GM21447 (cell line): ENCODE measurements around the gene HIC1.

Source experiments
- ATAC-seq: cut with Tn5 transposase; IDR thresholded peaks from one replicate; pipeline ENCODE4 v1.9.1; 2021; ENCODE audit not compliant: unreplicated experiment

The HIC1 gene

DNA sequence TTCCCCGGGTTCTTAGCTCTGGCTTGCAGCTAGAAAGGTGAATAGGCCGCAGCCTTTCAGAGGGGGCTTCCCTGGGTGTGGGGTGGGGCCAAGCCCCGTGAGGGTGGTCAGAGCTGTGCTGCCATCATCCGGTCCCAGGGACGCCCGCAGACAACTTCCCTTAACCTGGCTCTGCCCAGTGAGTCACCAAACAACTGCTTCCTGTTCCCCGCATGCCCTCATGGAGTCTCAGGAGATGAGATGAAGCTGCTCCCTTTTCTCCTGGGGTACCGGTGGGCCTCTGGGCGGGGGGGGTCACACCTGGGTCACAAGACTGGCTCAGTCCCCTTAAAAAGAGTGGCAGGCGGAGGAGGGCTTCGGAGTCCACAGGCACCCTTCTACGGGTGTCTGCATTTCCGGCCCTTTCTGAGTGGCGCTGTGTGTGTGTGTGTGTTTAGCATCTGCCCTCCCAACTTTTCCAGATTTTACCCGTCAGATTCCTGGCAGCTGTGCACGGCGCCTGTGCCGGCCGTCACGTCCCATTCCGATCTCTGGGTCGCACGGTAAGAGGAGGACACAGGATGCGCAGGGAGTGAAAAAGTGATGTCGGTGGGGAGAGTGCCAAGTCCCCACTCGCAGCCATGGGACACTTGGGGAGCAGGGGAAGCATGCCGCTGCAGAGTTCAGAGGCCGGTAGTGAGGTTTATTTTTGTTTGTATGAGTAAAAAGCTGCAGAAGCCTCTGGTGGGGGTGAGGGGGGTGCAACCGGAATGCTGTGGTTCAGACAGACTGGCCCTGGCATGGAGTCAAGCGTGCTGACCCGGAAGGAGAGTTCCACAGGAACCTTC, 16.8 kb downstream of the HIC1 start:
- ATAC-seq, result no peak

DNA sequence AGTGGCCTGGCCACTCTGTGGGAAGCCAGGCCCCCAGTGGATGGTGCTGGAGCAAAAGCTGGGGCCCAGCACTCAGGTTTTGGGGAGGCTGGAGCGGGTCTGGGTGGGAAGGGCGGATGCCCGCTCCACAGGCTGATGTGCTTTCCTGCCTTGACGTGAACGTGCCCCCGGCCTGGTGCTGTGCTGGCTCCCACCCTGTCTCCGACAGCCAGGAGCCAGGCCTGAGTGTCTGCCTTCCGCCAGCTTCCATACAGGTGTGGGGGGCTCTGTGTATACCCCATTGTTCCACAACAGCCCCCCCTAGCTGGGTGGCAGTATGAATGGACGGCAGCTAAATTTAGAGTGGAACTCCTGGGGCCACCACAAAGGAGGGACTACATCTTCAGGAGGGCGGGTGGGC, 20.0 kb downstream of the HIC1 start:
- ATAC-seq, result no peak

DNA sequence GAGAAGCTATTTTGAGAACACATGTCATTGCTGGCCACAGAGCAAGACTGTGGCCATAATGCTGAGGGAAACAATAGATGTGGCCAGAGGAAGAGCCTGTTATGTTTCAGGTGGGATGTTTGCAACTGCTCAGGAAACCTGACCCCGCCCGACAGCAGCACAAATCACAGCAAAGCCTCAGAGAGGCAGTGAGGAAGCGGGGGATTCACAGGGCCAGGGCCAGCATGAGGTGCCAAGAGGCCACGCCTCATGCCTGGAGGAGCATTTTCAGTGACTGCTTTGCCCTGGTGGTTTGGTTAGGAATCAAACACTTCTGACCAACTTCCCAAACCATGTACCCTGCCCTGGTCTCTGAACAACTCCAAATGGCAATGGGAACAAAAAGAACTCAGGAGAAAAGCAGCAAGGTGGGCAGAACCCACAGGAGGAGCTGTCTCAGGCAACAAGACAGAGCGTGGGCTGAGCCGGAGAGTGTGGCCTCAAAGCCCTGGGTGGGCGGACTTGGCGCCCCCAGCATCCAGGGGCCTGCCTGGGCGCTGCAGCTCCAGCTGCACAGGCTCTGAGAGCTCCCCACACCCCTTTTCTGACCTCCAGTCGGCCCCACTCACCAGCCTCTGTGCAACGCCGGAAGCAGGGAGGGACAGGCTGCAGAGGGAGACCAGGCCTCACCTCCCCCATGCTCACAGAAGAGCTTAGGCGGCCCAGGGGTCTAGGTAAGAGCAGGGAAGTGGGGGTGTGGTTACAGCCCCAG, 20.6 kb downstream of the HIC1 start:
- no peak for ATAC-seq

DNA sequence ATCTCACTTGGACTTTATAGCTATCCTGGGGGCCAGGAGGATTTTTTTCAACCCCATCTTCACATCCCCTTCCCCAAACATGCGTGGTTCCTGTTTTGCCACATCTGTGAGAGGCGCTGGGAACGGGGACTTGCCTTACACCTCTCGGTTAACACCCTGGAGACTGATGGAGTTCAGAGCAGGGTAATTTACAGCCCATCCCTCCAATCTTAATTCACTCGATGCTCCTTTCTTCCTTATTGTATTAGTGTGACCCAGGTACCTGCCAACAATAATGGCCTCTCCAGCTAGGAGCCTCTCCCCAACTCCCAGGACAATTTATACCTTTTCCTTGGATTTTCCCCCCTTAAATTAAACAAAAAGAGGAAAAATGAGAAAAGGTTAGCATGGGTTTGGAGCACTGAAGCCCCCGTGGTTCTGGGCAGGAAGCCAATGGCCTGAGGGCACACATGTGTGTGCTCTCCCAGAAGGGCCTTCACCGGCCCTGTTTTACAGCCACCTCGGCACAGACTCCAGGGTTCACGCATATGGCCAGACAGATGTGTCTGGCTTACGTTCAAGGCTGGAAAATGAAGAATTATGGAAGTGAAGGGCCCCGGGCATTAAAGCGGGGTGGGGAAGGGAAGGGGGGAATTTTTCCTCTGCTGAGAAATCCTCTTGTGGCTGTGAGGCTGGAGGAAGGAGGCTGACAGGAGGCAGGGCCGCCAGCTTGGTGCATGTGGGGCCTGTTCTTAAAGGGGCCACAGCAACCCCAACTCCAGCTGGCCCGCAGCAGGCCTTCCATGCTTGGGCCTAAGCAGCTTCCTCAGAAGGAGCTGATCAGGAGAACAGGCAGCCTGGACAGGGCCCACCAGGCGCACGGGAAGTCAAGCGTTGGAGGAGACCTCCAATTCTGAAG, 21.4 kb downstream of the HIC1 start:
- ATAC-seq, result no peak

DNA sequence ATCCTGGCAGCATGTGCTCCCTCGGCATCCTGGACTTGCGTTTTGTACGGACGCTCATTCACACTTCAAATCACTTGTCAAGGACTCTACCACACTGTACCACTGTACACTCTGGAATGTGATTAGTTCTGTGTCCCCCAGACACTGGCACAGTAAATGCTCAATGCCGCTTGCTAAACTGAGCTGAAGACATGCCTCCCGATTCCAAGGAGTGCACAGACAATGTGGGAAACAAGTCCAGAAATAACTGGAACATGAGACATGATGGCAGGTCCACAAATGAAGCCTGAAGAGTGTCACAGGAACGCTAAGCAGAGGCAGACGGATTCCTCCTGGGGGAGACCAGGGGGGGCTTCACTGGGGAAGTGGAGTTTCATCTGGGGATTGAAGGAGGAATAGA, 22.1 kb downstream of the HIC1 start:
- no peak for ATAC-seq

DNA sequence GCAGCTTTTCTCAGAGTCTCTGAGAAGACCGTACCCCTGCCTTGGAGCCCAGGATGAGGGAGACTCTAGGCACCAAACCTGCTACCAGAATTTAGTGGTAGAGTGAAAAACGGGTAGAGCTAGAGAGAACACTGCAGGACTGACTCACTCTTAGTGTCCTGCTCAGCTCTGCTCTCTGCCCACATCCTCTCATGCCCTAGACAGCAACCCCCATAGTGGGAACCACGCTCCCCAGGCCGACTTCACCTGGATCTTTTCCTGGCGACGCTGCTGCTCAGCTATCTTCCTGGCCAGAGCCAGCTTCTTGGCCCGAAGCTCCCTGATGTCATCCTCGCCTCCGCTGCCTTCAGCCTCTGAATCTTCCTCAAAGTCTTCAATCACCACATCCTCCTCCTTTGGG, 26.7 kb downstream of the HIC1 start:
- ATAC-seq, result no peak

DNA sequence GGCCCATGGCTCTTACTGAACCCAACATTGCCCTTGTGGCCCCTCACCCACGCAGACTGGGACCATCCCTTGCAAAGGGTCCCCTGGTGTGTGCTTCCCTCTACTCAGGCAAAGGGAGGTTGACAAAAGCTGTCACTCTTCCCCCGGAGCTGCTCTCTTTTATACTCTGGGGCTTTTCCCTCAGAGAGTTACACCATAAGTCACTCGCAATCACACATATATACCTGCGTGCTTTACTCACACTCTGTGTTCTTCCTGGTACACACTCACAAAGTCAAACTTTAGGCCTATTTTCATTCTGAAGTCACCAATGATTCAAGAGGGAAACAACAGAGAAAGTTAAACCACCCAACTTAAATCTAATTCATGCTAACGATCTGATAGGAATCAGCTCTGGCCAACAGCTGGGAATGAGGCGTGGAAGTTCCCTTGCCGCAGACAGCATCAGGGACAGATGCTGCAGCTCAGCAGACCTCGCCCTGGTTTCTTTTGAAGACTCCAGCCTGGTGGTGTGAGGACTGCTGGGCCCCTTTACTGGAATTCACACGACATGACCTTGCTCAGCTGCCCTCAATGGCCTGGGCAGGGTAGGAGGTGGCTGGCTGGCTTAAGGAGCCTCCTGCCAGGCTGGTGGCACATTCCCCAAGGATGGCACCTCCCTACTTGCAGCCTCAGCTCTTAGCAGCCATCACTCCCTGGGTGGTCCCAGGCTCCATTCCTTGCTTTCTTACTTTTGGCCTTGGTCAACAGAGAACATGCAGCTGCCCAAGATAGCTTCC, 27.3 kb downstream of the HIC1 start:
- no peak for ATAC-seq

DNA sequence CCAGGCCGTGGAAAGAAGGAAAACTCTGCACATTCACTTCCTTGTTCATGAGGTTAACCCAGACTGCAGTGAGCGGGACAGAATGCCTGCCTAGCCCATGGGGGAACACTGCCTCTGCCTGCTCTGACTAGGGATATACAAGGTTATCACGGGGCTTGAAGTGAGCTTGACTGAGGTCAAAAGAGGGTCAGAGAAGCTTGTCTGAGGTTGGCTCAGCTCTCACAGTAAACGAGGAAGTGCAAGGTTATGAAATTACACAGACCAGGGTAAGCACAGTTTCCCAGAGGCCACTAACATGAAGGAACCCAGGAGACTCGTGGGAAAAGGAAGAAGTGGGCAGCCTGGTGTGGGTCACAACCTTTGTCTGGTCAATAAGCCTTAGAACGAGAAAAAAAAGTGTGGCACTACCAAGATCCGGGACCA, 28.7 kb downstream of the HIC1 start:
- ATAC-seq, result no peak

DNA sequence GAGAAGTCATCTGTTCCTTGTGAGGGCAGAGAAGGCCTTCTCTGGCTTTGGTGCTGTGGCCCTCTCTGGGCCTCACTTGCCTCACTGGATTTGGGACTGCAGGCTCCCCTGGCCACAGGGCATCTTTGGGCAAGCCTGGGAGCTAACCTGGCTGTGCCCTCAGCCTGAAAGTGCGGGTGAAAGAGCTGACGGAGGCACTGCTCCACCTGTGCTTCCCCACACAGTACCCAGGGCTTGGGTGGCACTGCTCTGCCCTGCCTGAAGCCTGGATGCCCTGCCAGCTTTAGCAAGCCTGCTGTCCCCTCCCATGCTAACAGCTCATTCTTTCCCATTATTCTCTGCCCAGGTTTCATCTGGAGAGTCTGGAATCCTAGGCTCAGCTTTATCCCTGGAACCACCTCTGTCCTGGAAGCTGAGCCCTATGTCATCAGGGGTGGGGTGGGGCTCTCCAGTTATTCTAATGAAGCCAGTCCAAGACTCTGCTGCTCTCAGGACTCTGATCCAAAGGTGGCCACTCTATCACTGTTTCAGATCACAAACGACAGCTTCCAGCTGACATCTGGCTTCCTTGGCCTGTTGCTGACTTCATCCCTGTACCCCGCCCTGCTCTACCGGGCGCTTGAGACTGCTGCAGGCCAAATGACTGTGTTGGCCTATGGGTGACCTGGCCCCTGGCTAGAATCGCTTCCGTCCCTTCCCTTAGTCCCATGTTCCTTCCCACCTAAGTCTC, 29.3 kb downstream of the HIC1 start:
- no peak for ATAC-seq

DNA sequence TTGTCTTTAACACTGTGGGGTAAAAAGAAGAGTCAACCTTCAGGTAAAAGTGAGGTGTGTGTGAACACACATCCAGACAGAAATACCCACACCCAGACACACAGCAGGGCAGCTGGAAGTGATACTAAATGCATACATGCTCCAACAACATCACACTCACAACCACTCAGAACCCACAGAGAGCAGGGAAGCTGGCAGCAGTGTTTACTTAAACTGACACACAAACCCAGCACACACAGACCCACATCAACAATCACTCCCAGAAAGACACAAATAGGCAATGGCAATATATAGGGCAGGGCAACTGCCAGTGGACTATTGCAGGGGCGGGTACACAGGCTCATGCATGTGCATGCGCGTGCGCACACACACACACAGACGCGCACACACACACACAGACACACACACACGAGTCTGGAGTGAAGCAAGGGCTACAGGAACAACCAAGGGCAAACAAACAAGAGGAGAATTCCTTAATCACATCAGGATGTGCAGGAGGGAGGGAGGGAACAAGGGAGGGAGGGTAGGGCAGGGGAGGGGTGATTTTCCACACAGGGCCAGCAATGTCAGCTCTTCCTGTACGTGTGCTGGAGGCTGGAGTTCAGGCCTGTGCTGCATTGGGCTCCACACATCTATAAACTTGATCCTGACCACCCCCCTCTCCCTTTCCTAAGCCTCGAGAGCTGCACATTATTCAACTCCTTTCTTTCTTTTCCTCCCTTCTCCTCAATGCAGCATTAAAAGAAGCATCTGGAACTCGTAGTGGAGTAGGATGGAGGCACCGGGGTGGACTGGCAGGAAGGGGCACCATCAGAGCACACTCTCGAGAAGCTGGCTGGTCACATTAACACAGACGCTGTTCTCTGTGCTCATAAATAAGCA, 30.1 kb downstream of the HIC1 start:
- ATAC-seq, result no peak

DNA sequence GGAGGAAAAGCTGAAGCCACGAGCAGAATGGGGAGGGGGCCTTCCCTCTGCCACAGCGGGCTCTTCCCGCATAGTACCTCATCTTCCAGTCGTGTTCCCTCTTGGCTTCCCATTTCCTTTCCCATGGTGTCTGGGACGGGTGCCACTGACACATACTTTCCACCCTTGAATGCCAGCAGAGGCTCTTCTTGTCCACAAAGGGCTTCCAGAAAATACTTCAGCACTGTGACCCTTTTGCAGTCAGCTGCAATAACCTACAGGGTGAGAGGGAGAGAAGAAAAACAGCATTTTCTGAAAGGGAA, 30.7 kb downstream of the HIC1 start:
- no peak for ATAC-seq

DNA sequence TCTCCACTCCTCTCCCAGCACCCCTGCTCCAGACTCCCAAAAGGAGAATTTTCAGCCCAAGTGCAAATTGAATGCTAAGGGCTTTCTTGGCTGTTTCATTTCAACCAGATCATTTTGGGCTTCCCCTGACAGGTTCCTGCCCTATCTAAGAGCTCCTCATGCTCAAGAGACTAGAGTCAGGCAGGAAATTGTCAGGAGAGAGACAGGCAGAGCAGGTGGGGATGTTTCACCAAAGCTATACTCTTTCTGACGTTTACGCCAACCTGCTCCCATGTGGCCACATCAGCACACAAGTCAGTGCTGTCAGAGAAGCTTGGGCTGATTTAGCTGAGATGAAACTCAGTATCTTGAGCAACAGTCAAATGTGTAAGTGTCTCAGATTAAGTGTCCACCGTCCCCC, 31.4 kb downstream of the HIC1 start:
- ATAC-seq, result no peak

DNA sequence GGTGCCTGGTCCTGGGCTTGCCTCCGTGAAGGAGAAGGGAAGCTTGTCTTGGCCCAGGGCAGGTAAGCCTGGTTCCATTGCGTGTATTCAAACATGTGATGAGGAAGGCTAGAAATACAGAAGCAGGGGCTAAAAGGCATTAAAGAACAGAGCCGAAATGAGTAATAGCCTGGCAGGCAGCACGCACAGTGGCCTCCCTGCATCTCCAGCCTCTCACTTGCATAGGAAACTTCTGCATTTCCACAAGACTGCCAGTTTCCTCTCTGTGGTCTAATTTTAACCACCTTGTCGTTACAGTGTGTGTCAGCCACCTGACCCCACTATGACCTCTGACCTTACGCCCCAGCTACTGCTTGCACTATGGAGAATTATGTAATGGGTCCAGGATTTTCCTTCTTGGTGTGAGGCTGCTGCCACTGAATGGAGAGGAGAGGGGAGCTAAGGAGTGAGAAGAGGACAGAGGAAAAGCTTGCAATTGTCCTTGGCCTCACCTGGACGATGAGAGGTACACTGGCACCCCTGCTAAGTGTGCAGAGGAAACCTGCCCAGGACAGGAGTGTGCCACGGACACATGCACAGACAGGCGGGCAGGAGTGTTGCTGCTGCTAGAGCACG, 32.8 kb downstream of the HIC1 start:
- no peak for ATAC-seq

DNA sequence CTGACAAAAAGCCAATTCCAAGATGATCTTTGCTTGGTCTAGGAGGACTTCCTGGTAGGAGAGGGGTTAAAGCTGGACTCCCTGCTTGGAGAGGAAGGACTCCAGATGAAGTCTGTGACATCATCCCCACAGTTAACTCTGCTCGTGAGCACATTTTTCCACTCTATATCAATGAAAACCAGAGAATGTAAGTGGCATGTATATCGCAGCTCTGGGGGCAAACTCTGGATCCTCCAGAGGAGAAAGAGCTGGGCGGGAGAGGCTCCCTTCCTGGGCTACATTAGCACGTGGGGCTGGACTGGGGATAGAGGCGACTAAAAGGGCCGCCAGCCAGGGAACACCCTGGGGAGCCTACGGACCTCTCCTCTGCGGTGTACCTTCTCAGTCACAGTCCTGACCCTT, 34.1 kb downstream of the HIC1 start:
- peak; percentile 17 for ATAC-seq

DNA sequence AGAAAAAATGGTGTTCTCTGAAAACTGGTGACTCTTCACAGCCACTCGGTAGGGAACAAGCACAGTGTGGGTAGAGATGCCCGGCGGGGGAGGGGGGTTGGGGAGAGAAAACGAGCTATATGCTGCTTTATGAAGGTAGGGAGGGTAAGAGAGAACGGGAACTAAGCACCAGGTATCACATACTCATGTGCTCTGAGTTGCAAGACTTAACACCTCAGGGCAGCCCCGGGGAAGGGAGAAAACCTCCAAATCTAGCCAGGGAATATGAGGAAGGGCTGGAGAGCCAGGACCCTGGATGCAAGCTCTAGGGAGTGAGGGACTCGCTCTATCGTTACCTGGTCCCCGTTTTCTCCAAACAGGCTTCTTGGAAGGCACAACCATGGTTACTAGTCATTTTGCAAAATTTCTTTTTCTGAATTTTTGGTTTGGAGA, 35.3 kb downstream of the HIC1 start:
- ATAC-seq, result no peak

DNA sequence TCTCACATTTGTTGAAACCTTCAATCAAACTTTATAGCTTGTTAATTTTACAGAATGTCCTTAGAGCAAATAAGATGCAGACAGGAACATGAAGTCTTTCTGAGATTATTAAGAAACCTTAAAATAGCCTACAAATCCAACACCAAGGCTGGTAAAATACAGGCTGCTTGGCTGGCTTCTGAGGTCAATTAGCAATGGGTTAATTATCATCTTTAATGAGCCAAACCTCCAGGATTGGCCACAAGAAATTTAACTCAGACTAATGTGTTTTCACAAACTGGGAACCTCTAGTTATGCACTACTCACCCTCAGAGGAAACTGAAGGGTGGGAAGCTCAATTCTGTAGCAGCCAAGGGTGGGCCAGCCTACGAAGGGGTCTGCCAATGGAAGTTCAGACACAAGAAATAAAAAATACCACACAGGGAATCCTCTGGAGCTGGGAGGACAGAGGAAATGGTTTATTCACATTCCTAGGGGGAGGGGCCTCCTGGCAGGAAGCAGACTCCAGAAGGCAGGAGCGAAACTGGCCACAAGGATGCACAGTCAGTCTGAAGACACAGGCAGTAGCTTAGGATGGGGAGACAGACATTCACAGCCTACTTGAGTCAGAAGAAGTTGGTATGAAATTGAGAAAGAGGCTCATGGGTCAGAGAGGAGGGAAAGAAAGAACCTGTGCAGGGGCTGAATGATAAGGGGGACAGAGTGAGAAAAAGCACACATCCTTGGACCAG, 36.1 kb downstream of the HIC1 start:
- no peak for ATAC-seq

DNA sequence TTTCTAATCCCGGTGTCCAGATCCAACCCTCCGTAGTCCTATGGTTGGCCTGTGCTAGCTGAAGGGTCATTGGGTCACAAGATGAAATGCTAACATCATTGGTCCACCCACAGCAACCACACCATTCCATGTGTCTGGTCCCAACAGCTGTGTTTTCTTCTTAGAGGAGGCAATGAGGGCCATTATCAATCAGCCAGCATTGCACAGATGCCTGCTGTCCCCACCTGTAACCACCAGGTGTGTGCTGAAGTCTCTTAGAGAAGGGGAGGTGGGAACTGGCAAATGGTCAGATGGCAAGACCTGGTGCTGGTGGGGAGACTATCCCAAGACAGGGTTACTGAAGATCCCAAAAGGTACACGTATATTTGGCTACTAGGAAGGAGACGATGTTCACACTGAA, 37.4 kb downstream of the HIC1 start:
- no peak for ATAC-seq

DNA sequence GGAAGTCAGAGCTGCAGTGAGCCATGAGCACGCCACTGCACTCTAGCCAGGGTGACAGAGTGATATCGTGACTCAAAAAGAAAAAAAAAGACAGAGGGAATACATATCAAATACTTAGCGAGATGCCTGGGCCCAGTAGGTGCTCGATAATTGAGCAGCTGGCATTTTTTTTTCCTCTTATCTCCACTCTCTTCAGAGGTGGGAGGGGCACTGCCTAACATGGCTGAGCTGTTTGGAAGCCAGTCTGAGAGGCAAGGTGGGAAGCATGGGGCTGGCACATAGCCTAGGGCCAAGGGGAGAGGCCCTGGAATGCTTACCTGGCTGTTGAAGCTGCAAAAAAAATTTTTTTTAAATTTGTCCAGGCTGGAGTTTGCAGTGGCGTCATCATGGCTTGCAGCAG, 38.4 kb downstream of the HIC1 start:
- no peak for ATAC-seq
